Stimulated activated CD4-positive, alpha-beta T cell treated with anti-CD3 and anti-CD28 coated beads, Interleukin-15, amount 100 ng/mL, for 24 hours (primary cell): ENCODE measurements around the gene TBC1D16.
A peak's percentile ranks its signal among the peaks of the same experiment; 100 is the strongest.

Experiments
- DNase-seq: peaks from one replicate; pipeline ENCODE4 v3.0.0-alpha.2; 2020

TBC1D16 gene

DNA sequence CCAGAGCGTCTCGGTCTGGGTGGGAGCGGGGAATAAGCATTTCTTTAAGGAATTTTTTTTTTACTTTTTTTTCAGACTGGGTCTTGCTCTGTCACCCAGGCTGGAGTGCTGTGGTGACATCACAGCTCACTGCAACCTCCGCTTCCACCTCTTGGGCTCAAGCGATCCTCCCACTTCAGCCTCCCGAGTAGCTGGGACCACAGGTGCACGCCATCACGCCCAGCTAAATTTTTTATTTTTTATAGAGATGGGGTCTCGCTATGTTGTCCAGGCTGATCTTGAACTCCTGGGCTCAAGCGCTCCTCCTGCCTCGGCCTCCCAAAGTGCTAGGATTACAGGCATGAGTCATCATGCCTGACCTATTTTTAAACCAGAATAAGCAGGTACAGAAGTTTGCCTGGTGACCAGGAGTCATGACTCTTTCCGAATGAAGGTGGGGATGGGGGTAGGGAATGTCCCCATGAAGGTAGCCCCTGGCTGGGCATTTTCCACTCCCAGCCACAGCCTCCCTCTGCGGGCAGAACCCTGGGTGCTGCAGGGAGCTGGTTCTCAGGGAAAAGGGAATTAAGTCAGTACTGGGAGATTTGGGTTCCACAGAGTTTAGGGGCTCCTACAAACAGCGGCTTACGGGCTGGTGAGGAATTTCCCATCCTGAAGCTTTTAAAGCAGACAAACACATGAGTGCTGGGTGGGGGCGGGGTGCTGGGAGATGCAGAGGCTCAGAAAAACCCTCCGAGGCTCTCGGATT is 48.3 kb downstream of the TBC1D16 start:
- DNase-seq, result no peak

DNA sequence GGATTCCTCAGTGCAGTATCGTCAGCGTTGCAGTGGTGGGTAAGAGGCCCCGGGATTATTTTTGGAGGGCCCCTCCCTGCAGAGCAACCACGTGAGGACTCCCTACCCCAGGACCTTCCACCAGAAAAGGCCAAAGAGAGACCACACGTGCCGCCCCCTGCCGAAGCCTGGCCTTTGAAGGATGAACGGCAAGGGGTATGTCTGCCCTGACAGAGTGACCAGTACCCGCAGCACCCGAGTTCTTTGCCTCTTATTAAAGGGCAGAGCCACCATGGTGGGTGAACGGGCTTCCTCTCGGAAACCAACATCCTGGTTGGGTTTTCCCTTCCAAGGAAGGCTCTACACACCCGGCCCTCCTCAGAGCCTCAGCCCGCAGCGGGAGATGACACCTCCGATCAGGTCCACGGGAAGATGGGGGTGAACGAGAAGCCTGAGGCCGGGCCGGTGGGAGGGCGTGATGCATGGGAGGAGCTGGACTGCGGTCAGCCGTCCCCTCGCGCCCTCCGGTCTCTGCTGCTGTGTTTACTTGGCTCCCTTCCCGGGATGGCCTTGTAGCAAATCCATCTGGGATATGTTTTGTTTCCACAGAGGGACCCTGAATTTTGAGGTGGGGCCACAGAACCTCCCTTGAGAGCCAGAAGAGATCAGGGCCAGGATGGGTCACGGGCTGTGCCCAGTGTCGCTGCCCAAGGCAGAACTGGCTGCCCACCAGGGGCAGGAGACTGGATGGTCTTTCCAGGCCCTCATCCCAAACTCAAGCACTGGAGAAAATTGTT is 49.1 kb downstream of the TBC1D16 start:
- DNase-seq, result no peak

DNA sequence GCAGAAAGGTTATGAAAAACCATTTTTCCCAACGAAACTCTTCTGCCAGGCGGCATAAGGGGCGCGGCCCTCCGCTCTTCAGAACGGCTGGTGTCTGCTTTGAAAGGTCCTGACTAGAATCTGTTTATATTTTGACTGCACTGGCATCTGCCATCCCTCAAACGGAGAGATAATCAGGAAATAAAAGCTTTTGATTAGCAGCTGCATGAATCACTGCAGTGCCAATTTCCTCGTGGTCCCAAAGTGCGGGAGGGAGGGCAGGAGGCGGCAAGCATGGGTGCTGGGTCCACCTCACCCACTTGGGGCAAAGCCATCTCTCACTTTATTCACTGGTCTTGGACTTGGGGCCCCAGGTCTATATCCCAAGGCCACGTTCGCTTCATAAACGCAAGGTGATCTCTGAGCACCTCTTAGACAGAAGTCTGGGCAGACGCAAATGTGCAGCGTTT is 49.7 kb downstream of the TBC1D16 start:
- DNase-seq, result no peak

DNA sequence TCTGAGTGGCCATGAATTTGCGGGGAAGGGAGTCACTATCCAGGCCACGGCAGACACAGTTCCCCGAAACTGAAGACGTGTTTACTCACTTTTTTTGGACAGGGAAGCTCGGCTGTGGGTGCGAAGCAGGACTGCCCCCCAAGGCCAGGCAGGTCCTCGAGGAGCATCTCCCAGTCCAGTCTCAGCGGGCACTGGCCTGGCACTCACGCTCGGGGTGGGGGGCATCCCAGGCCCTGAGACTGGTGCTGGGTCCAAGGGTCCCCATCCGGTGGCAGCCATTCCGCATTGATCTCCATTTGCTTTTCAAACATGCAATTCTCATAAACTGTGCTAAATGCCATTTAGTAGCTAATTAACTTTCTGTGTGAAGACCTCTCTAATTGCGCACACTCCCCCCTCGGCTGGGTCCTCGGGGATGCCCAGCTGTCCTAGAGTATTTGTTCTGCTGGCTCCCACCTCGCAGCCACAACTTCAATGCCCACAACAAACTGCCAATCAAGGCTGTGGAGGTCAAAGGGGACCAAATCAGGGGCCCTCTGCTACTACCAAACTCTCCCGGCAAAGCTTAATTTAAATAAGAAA is 50.2 kb downstream of the TBC1D16 start:
- no peak for DNase-seq

DNA sequence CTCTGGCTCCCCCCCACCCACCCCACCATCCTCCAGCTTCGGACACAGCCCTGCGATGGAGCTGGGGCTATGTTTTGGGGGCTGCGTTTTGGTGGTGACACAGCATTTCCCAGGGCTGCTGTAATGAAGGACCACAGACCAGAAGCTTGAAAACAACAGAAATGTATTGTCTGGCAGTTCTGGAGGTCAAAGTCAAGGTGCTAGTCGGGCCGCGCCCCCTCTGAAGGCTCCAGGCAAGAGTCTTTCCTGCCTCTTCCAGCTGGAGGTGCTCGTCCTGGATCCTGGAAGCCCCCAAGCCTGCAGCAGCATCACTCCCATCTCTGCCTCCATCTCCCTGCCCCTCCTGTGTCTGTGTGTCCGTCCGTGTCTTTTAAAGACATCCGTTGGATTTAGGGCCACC is 50.8 kb downstream of the TBC1D16 start:
- no peak for DNase-seq

DNA sequence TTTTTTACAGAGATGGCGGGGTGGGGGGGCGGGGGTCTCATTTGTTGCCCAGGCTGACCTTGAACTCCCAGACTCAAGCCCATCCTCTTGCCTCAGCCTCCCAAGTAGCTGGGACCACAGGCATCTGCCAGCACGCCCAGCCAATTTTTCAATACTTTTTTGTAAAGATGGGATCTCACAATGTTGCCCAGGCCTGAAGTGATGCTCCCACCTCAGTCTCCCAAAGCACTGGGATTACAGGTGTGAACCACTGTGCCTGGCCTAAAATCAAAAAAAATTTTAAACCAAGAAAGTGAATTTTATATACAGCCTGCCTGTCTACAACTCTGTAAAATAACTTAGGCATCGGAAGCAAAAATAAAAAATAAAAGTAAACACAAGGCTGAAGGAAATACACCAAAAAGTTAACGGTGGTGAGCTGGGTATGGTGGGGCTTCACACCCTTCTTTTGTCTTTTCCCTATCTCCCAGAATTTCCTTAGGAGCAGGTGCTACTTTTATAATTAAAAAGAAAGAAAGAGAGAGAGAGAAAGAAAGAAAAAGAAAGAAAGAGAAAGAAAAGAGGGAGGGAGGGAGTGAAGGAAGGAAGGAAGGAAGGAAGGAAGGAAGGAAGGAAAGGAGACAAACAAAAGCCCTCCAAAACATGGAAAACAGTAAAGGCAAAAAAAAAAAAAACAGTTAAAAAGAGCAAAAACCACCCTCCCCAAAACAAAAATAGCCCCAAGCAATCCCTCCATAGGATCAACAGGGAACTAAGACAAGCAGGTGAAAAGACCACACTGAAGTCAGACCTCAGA is 51.4 kb downstream of the TBC1D16 start:
- no peak for DNase-seq

DNA sequence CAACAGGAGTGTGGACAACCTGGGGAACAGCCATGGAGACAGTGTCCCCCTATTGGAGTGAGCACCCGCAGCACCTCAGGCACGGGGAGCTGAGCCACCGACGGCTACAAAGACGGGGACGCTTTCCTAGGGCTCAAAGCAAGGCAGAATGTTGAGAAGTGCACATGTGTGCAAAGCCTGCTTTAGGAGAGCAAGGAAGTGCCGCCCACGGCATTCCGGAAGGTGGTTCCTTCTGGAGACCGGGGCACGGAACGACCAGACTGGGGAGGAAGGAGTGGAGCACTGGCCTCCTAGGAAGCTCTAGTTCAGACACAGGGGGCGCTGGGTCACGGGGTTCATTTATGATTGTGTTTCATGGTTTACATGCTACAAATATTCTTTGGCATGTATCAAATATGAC is 52.2 kb downstream of the TBC1D16 start:
- DNase-seq, result no peak

DNA sequence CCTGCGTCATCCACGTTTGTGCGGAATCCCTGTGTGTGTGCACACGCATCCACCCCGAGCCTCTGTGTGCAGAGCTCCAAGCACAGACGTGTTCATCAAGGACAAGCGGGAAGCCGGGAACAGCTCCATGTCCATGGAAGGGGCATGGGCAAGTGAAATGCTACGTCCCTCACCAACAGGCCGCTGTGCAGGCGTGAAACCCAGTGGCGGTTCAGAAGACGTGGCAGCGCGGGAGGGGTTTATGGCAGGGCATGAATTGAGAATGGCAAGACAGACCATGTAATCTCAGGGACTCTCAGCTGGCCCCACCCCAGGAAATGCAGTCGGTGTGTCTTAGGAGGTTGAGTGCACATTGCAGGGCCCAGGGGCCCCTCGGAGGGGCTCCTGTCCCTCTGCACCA is 52.7 kb downstream of the TBC1D16 start:
- no peak for DNase-seq

DNA sequence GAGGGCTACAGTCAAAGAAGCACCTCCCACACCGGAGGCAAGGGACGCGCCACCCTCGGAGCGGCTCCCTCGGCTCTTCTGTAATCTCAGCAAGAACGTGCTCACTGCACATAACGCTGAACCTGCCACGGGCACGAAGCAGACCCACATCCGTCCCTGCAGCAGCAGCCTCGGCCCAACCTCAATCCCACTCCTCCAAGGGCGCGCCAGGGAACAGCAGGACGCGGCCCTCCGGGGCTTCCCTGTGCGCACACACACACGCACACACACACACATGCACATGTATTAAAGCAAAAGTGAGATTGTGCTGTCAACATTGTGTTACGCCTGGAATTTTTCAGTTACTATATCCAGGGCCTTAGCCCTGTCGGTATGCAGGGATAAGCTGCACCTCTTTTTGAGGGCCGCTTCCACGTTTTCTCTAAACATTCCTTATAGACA is 54.0 kb downstream of the TBC1D16 start:
- no peak for DNase-seq

DNA sequence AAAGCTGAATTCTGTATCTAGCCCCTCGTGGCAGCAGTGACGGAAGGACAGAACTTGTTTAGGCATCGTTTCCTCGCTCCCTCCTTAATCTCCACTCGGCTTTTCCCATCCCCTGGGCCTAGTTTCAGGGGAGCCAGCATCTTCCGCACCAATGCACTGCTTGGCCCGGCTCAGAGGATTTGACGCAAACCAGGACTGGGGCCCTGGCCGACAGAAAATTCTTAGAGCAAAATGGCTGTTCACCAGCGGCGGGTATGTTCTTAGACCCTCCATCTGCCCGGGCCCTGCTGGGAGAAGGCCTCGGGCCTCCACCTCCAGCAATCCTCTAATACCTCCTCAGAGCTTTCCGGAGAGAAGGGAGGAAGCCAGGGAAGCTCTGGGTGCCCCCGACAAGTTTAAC is 54.6 kb downstream of the TBC1D16 start:
- no peak for DNase-seq

DNA sequence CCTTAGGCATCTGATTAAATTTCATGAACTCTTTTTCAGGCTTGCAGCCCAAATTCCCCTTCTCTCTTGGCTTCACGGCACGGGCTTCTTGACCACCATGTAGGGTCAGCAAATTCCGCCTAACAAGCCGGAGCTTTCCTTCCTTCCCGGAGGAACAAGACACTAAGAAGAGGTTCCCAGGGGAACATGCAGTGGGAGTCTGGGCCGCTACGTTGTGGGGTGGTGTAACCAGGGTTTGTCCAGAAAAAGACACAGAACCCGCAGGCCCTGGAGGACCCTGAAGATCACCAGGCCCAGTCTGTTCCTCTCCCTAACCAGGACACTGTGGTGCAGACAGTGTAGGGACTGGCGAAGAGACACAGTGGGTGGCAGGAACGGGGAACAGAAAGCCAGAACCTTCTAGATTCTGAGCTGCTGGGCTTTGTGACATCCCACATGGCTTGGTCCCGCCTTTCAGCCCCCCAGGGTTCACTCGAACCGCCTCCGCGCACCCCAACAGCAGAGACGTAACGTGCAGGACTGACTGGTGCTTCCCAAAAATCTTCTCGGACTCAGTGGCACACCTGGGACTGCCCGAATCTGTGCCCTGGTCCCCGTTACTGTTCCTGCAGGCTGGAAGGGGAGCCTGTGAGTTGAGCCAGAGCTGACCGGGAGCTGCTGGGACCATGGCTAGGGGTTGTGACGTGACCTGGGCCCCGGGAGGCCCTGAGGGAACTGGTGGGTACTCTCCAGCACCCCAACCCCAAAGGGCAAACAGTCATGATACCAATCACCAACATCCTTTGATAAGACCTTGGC is 55.2 kb downstream of the TBC1D16 start:
- DNase-seq, result no peak

DNA sequence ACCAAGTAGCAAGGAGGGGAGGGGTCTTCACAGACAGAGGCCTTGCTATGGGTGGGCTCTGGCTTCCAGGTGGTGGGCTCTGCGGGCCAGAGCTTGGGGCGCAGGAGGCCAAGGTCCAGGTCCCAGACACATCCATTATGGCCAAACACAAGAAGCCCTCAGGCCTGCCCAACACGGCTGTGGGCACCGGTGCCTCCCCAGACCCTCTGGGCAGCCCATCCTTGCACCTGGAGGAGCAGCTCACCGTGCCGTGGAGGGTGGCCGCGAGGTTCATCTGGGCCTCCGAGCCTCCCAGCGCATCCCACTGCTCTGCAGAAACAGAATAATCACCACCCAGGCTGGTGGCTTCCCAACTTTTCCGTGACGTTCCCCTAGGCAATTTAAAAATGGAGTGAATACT is 55.9 kb downstream of the TBC1D16 start:
- no peak for DNase-seq

DNA sequence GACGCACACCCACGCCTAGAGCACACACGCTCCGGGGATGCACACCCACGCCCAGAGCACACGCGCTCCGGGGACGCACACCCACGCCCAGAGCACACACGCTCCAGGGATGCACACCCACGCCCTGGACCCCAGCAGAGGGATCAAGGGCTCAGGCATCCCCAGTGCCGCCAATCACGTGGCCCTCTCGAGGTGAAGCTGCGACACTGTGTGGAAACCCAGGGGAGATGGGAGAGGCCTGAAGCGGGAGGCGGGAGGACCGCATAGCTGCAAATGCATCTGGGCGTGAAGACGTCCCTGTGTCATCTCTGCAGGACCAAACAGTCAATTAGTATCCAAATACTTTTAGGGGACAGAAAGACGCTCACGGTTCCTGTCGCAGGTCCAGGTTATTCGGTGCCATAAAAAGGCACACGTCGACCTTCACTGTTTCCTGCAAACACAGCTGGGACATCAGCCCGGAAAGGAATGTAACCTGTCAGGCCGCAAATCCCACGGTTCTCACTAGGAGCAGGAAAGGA is 56.4 kb downstream of the TBC1D16 start:
- DNase-seq, result no peak

DNA sequence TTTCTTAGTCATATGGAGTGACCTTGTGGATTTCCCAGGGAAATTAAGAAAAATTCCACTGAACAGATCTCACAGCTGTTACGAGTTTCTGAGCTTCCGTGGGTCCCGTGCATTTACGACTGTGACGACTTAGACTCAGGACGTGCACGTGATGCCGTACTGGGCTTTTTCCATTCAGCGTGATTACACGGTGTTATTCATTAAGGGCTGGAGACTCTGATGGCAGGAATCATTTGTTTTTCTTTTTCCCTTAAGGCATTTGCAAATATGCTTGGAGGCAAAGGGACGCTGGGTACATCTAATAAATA is 57.2 kb downstream of the TBC1D16 start:
- DNase-seq, result no peak

DNA sequence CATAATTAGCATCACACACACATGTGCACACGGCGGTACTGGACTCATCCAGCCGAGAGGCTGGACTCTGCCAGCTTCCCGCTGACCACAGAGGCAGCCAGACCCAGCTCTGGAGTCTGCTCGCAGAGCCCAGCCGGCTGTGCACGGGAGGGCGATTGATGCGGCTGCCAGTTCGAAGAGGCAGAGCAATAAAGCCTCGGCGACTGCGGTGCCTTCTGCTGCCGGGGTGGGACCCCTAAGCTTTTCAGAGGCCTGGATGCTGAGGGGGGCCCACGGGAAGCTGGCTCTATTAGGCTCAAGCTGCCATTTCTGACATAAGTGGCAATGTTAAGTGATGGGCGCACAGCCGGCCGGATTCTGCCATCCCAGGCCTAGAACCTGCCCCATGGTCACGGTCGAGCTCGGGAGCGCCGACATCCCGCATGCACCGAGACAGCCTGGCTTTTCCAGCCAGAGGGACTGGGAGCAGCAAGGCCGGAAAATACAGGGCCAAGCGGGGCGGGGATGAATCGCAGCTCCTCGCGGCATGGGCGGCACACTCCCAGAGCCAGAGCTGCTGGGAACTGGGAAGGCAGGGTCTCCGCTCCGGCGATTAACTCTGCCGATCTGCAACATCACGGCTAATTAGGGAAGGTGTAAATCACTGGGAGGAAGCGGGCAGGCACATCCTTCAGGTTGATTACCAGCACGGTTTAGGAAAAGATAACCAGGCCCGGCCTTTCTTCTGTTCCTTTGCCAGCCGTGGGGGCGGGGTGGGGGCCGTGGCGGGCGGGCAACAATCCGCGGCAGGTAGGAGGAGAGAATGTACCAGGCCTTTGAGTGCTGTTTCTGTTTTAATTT is 57.7 kb downstream of the TBC1D16 start:
- no peak for DNase-seq

DNA sequence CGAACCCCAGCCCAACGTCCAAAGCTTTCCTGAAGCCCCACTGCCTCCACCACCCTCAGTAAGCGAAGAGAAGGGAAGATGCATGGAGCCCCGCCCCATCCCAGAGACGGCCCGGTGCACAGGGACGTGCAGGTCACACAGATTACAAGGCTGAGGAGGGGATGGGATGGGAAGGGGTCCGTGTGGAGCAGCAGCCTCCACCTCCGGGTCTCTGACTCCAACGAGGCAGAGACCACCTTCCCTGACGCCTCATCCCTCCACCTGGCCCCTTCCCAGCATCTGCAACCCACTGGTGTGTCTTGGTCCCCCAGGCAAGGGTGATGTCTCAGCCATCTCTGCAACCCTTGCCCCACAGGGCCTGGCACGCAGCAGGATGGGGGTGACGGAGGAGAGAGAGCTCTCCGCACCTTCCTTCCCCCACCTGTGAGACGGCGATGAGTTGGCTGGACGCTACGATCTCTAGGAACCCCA is 58.5 kb downstream of the TBC1D16 start:
- no peak for DNase-seq

DNA sequence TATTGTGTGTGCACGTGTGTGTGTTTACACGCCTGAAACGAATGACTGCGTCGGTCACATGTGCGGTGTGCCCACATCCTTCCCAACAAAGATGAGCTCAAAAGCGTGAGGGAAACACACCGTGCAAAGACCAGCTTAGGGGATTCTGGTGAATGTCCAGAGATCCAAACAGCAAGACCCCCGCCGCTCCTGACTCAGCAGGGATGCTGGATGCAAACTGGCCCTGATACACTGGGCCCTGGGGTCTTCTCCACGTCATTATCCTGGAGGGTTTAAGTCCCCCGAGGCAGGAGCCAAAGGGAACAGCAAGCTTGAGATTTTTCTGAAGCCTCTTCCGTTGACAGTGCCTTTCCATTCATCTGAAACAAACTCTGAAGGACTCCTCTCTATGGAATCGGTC is 59.2 kb downstream of the TBC1D16 start:
- no peak for DNase-seq

DNA sequence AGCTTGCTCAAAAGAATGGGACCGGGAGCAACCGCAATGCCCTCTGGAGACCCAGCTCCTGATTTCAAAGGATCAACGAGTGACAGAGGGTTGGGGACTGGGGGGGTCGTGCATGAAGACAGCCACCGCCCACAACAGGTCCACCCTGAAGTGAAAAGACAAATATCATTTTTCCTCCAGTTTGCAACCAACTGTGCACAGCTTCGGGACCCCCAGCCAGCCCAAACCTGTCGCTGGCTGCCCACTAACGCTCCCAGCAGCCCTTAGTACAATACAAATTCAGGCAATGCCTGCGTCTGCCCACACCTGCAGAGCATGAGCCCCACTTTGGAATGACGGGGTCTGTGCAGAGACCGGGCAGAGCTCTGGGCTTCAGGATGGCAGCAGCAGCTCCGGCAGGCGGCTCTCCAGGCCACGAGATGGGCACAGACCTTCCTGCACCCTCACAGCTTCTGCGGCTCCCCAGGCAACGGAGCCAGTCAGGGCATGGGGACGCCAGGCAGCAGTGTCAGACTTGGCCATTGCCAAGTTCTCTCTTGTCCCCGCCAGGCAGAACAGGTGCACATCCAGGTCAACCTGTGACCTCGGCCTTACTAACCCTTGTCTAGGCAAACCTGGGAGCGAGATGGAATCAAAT is 60.1 kb downstream of the TBC1D16 start:
- no peak for DNase-seq

DNA sequence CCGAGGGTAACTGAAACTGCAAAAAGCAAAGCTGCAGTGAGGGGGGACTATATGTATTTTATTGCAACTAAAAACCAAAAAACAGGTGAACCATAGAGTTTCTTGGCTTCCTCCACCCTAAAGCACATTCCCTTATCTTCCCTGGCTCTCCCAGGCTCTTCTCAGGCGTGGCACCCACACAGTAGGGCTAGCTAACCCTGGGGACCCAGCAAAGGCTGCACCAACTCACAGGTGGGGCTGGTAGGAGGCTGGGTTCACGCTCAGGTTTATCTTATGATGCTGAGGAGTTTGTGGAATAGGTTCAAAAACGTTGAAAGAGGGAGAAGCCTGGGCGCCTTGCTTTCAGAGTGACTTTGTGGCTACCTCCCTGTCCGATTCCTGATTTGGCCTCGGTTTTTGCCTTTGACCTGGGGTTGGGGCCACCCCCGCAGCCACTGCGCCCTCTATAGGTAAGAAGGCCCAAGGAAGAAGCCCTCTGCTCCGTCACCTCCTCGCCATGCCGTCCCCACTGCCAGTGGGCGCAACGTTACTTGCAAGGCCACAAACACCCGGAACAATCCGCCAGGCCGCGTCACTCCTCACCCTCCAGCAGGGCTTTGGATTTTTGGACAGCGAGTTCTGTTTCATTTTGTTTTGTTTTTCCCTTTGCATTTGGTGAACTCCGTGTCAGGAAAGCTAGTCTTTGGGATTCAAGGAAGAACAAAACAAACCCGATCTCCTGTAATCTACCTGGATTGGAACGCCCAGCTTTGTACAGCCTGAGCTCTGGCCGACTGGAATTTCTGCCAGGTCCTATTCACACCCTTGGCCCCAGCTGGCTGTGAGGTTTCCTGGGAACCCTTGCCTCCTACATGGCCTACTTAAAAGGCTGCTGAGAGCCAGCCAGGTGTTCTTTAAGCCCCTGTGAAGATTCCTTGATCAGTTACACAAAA is 60.8 kb downstream of the TBC1D16 start:
- DNase-seq, result peak; percentile 16

DNA sequence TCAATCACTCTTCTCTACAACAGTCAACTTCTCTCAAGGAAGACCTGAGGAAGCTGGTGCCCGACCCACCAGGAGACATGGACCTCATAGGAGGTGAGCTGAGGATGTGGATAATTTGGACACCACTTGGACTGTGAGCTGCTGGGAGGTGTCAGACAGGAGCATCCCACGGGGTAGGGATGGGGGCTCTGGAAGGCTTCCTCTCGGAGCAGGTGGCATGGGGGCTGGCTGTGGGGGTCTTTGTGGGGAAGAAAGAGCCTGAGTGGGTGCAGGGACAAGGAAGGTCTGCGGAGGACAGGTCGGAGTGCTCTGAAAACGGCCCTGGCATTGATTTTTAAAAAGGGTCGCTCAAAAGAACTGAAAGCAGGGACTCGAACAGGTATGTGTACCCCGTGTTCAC is 64.0 kb downstream of the TBC1D16 start:
- DNase-seq, result no peak
